ACHN (cell line): ENCODE data around the gene KHDRBS2.

ENCODE experiments used
- DNase-seq: peaks from one replicate; pipeline ENCODE4 v3.0.0-alpha.2; 2015
- in situ Hi-C: cut with HindIII; loops from 2 replicates; pipeline ENCODE4 v1.10.0; 2017; ENCODE audit warnings: low sequenced_read_pairs, low pct_ligation_motif_present, low pct_unique_long_range_greater_than_20kb

KHDRBS2 gene

GRCh38 chr6:61751986-61752385 is 534.0 kb downstream of the KHDRBS2 start:
- no peak for DNase-seq
- in situ Hi-C loops: no loop called here

GRCh38 chr6:61745994-61746393 is 540.0 kb downstream of the KHDRBS2 start:
- in situ Hi-C loops: no loop called here
- DNase-seq: no peak

- DNase-seq: peak; percentile 2
- in situ Hi-C loops: no loop called here
These were observed 574.2 kb downstream of the KHDRBS2 start for GRCh38 chr6:61711849-61712248.

- in situ Hi-C loops: no loop called here
These were observed 597.9 kb downstream of the KHDRBS2 start for GRCh38 chr6:61688165-61688564.

GRCh38 chr6:61682562-61682961 is 603.5 kb downstream of the KHDRBS2 start:
- DNase-seq: no peak
- in situ Hi-C loops: no loop called here

More at GRCh38 chr6:61688165-61688564, 597.9 kb downstream of the KHDRBS2 start:
- no peak for DNase-seq

GRCh38 chr6:61679625-61680024 is 606.4 kb downstream of the KHDRBS2 start:
- no peak for DNase-seq
- in situ Hi-C loops: no loop called here

GRCh38 chr6:61675734-61676133 is 610.3 kb downstream of the KHDRBS2 start:
- no peak for DNase-seq
- in situ Hi-C loops: no loop called here

GRCh38 chr6:61649845-61650244 is 636.2 kb downstream of the KHDRBS2 start:
- in situ Hi-C loops: no loop called here
- DNase-seq: no peak

- no peak for DNase-seq
- in situ Hi-C loops: no loop called here
These were observed 645.6 kb downstream of the KHDRBS2 start for GRCh38 chr6:61640463-61640862.
